HepG2 (cell line): ENCODE results near the gene GDF15. TPM values are rescaled to one million over a fixed set of nuclear protein-coding genes. Genes with fewer than 3 reads are reported as not detected.
A peak's percentile ranks its signal among the peaks of the same experiment; 100 is the strongest.

Experiments
- DRAP1 ChIP-seq: IDR thresholded peaks from 2 replicates; pipeline ENCODE4 v1.6.1; 2016; ENCODE audit warnings: missing genetic modification reagents, missing compliant biosample characterization
- EHMT2 ChIP-seq: fragments of 200-600 bp; sonication (generic); IDR thresholded peaks from 2 replicates; pipeline ENCODE4 v1.7.0; 2017; ENCODE audit warnings: antibody characterized with exemption, low read depth, low read length, borderline replicate concordance
- HIC2 ChIP-seq: sonication (generic); formaldehyde crosslinking; IDR thresholded peaks from 2 replicates; pipeline ENCODE4 v1.9.0; 2022; ENCODE audit warnings: low read depth, missing genetic modification reagents
- MAFF ChIP-seq: IDR thresholded peaks from 2 replicates; pipeline ENCODE4 v1.6.1; 2011; ENCODE audit warnings: low read depth, low read length, improper control_type of control experiment
- NCOA2 ChIP-seq: sonication (generic); formaldehyde crosslinking; IDR thresholded peaks from 2 replicates; pipeline ENCODE4 v1.8.0; 2022; ENCODE audit warnings: inconsistent platforms
- PBX3 ChIP-seq: sonication (generic); formaldehyde crosslinking; IDR thresholded peaks from 2 replicates; pipeline ENCODE4 v1.8.1; 2023; ENCODE audit warnings: missing genetic modification reagents, inconsistent platforms, borderline replicate concordance
- PPARG ChIP-seq: conservative IDR thresholded peaks from 2 replicates; pipeline ENCODE4 v1.6.1; 2016; ENCODE audit warnings: missing biosample characterization, missing genetic modification reagents
- REL ChIP-seq: sonication (generic); formaldehyde crosslinking; conservative IDR thresholded peaks from 2 replicates; pipeline ENCODE4 v1.8.0; 2022; ENCODE audit warnings: mild to moderate bottlenecking, missing genetic modification reagents, moderate library complexity
- SRY ChIP-seq: sonication (generic); formaldehyde crosslinking; IDR thresholded peaks from 2 replicates; pipeline ENCODE4 v1.8.0; 2022; ENCODE audit warnings: mild to moderate bottlenecking, missing genetic modification reagents
- STAT6 ChIP-seq: sonication (generic); formaldehyde crosslinking; IDR thresholded peaks from 2 replicates; pipeline ENCODE4 v1.4.0; 2020; ENCODE audit warnings: missing genetic modification reagents, mild to moderate bottlenecking, borderline replicate concordance
- TSC22D2 ChIP-seq: sonication (generic); formaldehyde crosslinking; IDR thresholded peaks from 2 replicates; pipeline ENCODE4 v1.5.1; 2020; ENCODE audit warnings: missing genetic modification reagents, mild to moderate bottlenecking, borderline replicate concordance
- ZEB1 ChIP-seq: IDR thresholded peaks from 2 replicates; pipeline ENCODE4 v1.6.1; 2012; ENCODE audit warnings: mild to moderate bottlenecking, low read depth, inconsistent platforms; ENCODE audit not compliant: insufficient replicate concordance
- ZNF207 ChIP-seq: fragments of 450-650 bp; IDR thresholded peaks from 2 replicates; pipeline ENCODE4 v1.6.1; 2016; ENCODE audit warnings: antibody characterized with exemption, borderline replicate concordance
- ZNF792 ChIP-seq: IDR thresholded peaks from 2 replicates; pipeline ENCODE4 v1.6.1; 2016
- ZNF841 ChIP-seq: sonication (generic); formaldehyde crosslinking; IDR thresholded peaks from 2 replicates; pipeline ENCODE4 v1.8.1; 2023; ENCODE audit warnings: missing genetic modification reagents, borderline replicate concordance
- polyA plus RNA-seq, 8 experiments: library from polyadenylated mRNA; depleted of rRNA in 3 of 8; stranded (reverse) in 7 of 8; unstranded in 1 of 8; fragments of >200 nt; fragmentation: Illumina TruSeq in 4 of 8; extraction: Trizol in 4 of 8; gene quantifications; 2 replicates each; pipeline versions ENCODE4 v1.2.1 to v1.2.3, GENCODE V29; 2011 to 2016; ENCODE audit warnings: low read depth in 4 of 8, missing spikeins in 1 of 8, mixed read lengths in 1 of 8; ENCODE audit not compliant: insufficient read depth in 1 of 8
- total RNA-seq, 5 experiments: library from RNA; depleted of rRNA; stranded (reverse); fragments of >200 nt; fragmentation: Illumina TruSeq; extraction: Trizol; gene quantifications; 2 replicates each; pipeline ENCODE4 v1.2.3, GENCODE V29; 2016; ENCODE audit warnings: low read depth in 1 of 5
- TF ChIP-seq, protein P1 (sequence below): IDR thresholded peaks from 2 replicates; pipeline ENCODE4 v1.6.1; 2016; ENCODE audit warnings: control low read depth

The GDF15 gene
- total and polyA plus RNA-seq, 2 of the 13 experiments (the other 11 are each of a cell fraction or from before 2014, with no cell fraction given), result 146 to 422 TPM

- no peak for TF ChIP-seq ZNF841 (CRISPR knock-in tag)
- peak; percentile 25; the same call in 1 of the 2 replicates for TF ChIP-seq DRAP1
- TF ChIP-seq, protein P1, sequence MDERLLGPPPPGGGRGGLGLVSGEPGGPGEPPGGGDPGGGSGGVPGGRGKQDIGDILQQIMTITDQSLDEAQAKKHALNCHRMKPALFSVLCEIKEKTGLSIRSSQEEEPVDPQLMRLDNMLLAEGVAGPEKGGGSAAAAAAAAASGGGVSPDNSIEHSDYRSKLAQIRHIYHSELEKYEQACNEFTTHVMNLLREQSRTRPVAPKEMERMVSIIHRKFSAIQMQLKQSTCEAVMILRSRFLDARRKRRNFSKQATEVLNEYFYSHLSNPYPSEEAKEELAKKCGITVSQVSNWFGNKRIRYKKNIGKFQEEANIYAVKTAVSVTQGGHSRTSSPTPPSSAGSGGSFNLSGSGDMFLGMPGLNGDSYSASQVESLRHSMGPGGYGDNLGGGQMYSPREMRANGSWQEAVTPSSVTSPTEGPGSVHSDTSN (CRISPR knock-in tag), result no peak
- 0 out of 2 replicates have a peak, but pooled peaks have one; percentile 17 for TF ChIP-seq NCOA2 (CRISPR knock-in tag)
- TF ChIP-seq REL (CRISPR knock-in tag), result no peak
- TF ChIP-seq EHMT2, result no peak
- TF ChIP-seq HIC2 (CRISPR knock-in tag), result peak; percentile 59; the same call in 1 of the 2 replicates
- no peak for TF ChIP-seq TSC22D2 (CRISPR knock-in tag)
- TF ChIP-seq PBX3, result no peak
- TF ChIP-seq PPARG (CRISPR knock-in tag), result 0 out of 2 replicates have a peak, but pooled peaks have one; percentile 29
- 0 out of 2 replicates have a peak, but pooled peaks have one; percentile 19 for TF ChIP-seq ZNF792 (CRISPR knock-in tag)
- no peak for TF ChIP-seq STAT6 (CRISPR knock-in tag)
- TF ChIP-seq ZNF207, result no peak
- TF ChIP-seq ZEB1, result peak; percentile 60
- TF ChIP-seq SRY (CRISPR knock-in tag), result no peak; the same call in 1 of the 2 replicates
- no peak for TF ChIP-seq MAFF
Observed at GRCh38 chr19:18340990-18341868, 44.7 kb upstream of the GDF15 start (continued).
